Heart left ventricle (tissue), 16 donors: Measurements from ENCODE around the gene EVA1A. TPM values are rescaled to one million over a fixed set of nuclear protein-coding genes. Genes with fewer than 3 reads are reported as not detected.
A peak's percentile ranks its signal among the peaks of the same experiment; 100 is the strongest.

Experiments
- ATAC-seq, 4 donors: fragments of 200-7000 bp; cut with Tn5 transposase; one replicate each; pipeline ENCODE4 v1.9.1; 2020 to 2022; ENCODE audit warnings: moderate library complexity in 4 of 4, mild to moderate bottlenecking in 3 of 4, moderate number of reproducible peaks in 1 of 4
- DNase-seq, 5 donors: peaks; one replicate each; pipeline ENCODE4 v3.0.0-alpha.2; 2020
- H3K27ac ChIP-seq, 12 donors: fragments of 200-600 bp; sonication (generic) in 4 of 12; one replicate each; pipeline versions ENCODE4 v1.5.0 to v1.8.0; 2016 to 2022; ENCODE audit warnings: mild to moderate bottlenecking in 2 of 12
- H3K27me3 ChIP-seq, 9 donors: fragments of 200-600 bp; sonication (generic) in 2 of 9; one replicate each; pipeline versions ENCODE4 v1.5.1 to v1.8.0; 2016 to 2022; ENCODE audit warnings: mild to moderate bottlenecking in 3 of 9
- H3K36me3 ChIP-seq, 9 donors: fragments of 200-600 bp; sonication (generic) in 2 of 9; one replicate each; pipeline versions ENCODE4 v1.5.0 to v1.8.0; 2018 to 2022; ENCODE audit warnings: mild to moderate bottlenecking in 2 of 9
- H3K4me1 ChIP-seq, 12 donors: fragments of 200-600 bp; sonication (generic) in 4 of 12; one replicate each; pipeline versions ENCODE4 v1.5.0 to v1.8.0; 2016 to 2022; ENCODE audit warnings: mild to moderate bottlenecking in 3 of 12
- H3K4me3 ChIP-seq, 12 donors: fragments of 200-600 bp; sonication (generic) in 4 of 12; one replicate each; pipeline versions ENCODE4 v1.5.0 to v1.8.0; 2017 to 2022; ENCODE audit warnings: mild to moderate bottlenecking in 9 of 12, moderate library complexity in 4 of 12
- H3K9me3 ChIP-seq, 12 donors: fragments of 200-600 bp; sonication (generic) in 4 of 12; one replicate each; pipeline versions ENCODE4 v1.5.0 to v1.8.0; 2016 to 2022; ENCODE audit warnings: mild to moderate bottlenecking in 1 of 12
- CTCF ChIP-seq, 12 donors: fragments of 200-600 bp; sonication (generic) in 4 of 12; IDR thresholded peaks; one replicate each; pipeline versions ENCODE4 v1.5.0 to v1.8.0; 2018 to 2022; ENCODE audit warnings: antibody characterized with exemption in 12 of 12, mild to moderate bottlenecking in 5 of 12
- POLR2A ChIP-seq, 2 donors: fragments of 450-650 bp; IDR thresholded peaks; one replicate each; pipeline ENCODE4 v1.6.1; 2017; ENCODE audit warnings: antibody characterized with exemption in 2 of 2, mild to moderate bottlenecking in 2 of 2, moderate library complexity in 2 of 2
- WGBS, 4 donors: extraction: QIAGEN DNeasy Blood & Tissue Kit in 2 of 4; methylation state at CpG; one replicate each; pipeline versions ENCODE4 v1.1.5 to v1.1.7; 2013 to 2018; 5-methylcytosine and 5-hydroxymethylcytosine counted together
- intact Hi-C, 10 donors: fragments of 100-400 bp; cut with DNase I; formaldehyde crosslinking; loops; one replicate each; pipeline versions ENCODE4 v1.11.1 to v1.14.2; 2022
- polyA plus RNA-seq, 2 donors: library from polyadenylated mRNA; stranded (reverse); fragments of 200-250 nt; gene quantifications; one replicate each; pipeline ENCODE4 v1.2.3, GENCODE V29; 2013
- total RNA-seq, 9 donors: library from RNA; depleted of rRNA in 2 of 9; stranded (reverse); fragments of >200 nt in 2 of 9; fragmentation: NEBNext Ultra II Directional in 3 of 9; extraction: Animal tissue kit (Norgen Biotek cat#: 25700) in 3 of 9; gene quantifications; one replicate each; pipeline versions ENCODE4 v1.1.0 to v1.2.4, GENCODE V29; 2016 to 2023
- donor health status: ischemic (EF 13 %, LVEDD 7.1; RV severe dilation, severe dysfunction).
- donor health status: healthy with polysubstance abuse.
- donor health status: DM: no; HTN: yes; CAD: no.
- donor health status: DM: no; HTN: no; CAD: no.
- donor health status: ischemic (EF 25% LVEDD 6.9; RV normal size, moderate dysfunction).
- donor health status: ischemic (EF 25% LVEDD 5.7; RV mildly dilated, moderate dysfunction).
- donor health status: healthy.
- donor health status: DM: yes; HTN: yes; CAD: no.
- donor health status: ischemic (EF 35%, LVEDD 5.7; RV mildly dilated, moderate dysfunction).
- donor health status: nonischemic (EF 11% LVEDD 7.7; RV severe dilation, severe dysfunction).
- donor health status: DM: yes; HTN: yes; CAD: no.
- donor health status: PGD.
- donor health status: ischemic (EF 29% LVEDD 5.4; RV normal size, mild dysfunction).
- donor health status: nonischemic (EF 23%, LVEDD 6.1; RV moderate dilation, normal function).

EVA1A gene
- total and polyA plus RNA-seq, 11 donors, result 0.19 to 5.0 (median 1.4) TPM; not detected in 1

GRCh38 chr2:75608684-75609333 lies 48.1 kb upstream of the EVA1A start:
- TF ChIP-seq POLR2A (IDR thresholded peaks at IDR 0.05) (no peak), CTCF (IDR thresholded peaks at IDR 0.05) (peak; percentile 83 to 97 (median 91))
- WGBS, 4 donors, result 11 to 16% (median 13%) methylated on average over 14 to 25 of the region's 25 CpGs
- no peak overlapping the region for H3K27ac ChIP-seq
- DNase-seq (peak; percentile 37 to 69 (median 49)), ATAC-seq (peak; percentile 74 to 91 (median 79))
- H3K4me1 ChIP-seq, result peaks cover 0 to 5% (median 2%) of the 10 kb centered on the region in 12 donors
- peaks cover 0 to 42% (median 18%) of the 10 kb centered on the region in 9 donors for H3K27me3 ChIP-seq
- no peaks in the 10 kb centered on the region for H3K9me3 ChIP-seq
- peak overlapping the region in 7 of 12 donors; percentile 3 to 32 (median 19) for H3K4me3 ChIP-seq
- intact Hi-C loops, result loop anchor here in 9 of 10 donors (1.0 to 10.0 kb wide), 8 partner anchors 142 to 917 kb away; no protein-coding TSS in a partner anchor
- H3K36me3 ChIP-seq, result no peaks in the 10 kb centered on the region

- Histone ChIP-seq H3K4me3 (no peak overlapping the region), H3K4me1 (peaks cover 0 to 5% (median 2%) of the 10 kb centered on the region in 12 donors), H3K36me3 (no peaks in the 10 kb centered on the region), H3K27ac (no peak overlapping the region), H3K9me3 (no peaks in the 10 kb centered on the region), H3K27me3 (peaks cover 0 to 42% (median 18%) of the 10 kb centered on the region in 9 donors)
- intact Hi-C loops, result loop anchor here in 8 of 10 donors (2.0 to 10.0 kb wide), 6 partner anchors 141 to 916 kb away; no protein-coding TSS in a partner anchor
- no peak for DNase-seq
- peak in 3 of 4 donors; percentile 38 to 67 (median 41) for ATAC-seq
- 61 to 70% (median 65%) methylated on average over 7 of the region's 7 CpGs for WGBS, 4 donors
- TF ChIP-seq POLR2A (IDR thresholded peaks at IDR 0.05) (no peak), CTCF (IDR thresholded peaks at IDR 0.05) (no peak)
Observed at GRCh38 chr2:75607988-75608683, 47.4 kb upstream of the EVA1A start.

- H3K27me3 ChIP-seq, result peaks cover 0 to 42% (median 18%) of the 10 kb centered on the region in 9 donors
- intact Hi-C loops, result loop anchor here in 6 of 10 donors (5.0 to 10.0 kb wide), 5 partner anchors 140 to 915 kb away; no protein-coding TSS in a partner anchor
Observed at GRCh38 chr2:75607400-75607798, 46.7 kb upstream of the EVA1A start.

More at GRCh38 chr2:75607400-75607798, 46.7 kb upstream of the EVA1A start:
- Histone ChIP-seq H3K36me3 (no peaks in the 10 kb centered on the region), H3K4me3 (no peak overlapping the region), H3K9me3 (no peaks in the 10 kb centered on the region), H3K4me1 (peaks cover 0 to 5% (median 2%) of the 10 kb centered on the region in 12 donors), H3K27ac (no peak overlapping the region)
- WGBS, 4 donors, result 86 to 93% (median 90%) methylated on average over 3 of the region's 3 CpGs
- TF ChIP-seq CTCF (IDR thresholded peaks at IDR 0.05) (no peak), POLR2A (IDR thresholded peaks at IDR 0.05) (no peak)
- ATAC-seq (no peak), DNase-seq (no peak)
